A549 (cell line): ENCODE results near the gene NPBWR2. TPM values are rescaled to one million over a fixed set of nuclear protein-coding genes. Genes with fewer than 3 reads are reported as not detected.
A peak's percentile ranks its signal among the peaks of the same experiment; 100 is the strongest.

Experiments
- ATAC-seq, 2 experiments: fragments of 200-7000 bp in 1 of 2; fragments of >200 bp in 1 of 2; cut with Nextera tagmentation in 1 of 2; cut with Tn5 transposase in 1 of 2; 3 replicates each; pipeline versions ENCODE4 v1.8.0 to v1.9.1; 2018 to 2020; ENCODE audit warnings: mild to moderate bottlenecking in 1 of 2, moderate library complexity in 1 of 2
- CTCF ChIA-PET: fragments of 300-600 bp; sonication (Branson Sonifier 250); formaldehyde crosslinking; extraction: SDS; loops from one replicate; lab custom pipeline; 2021; ENCODE audit warnings: antibody characterized with exemption, inconsistent platforms; lab: Yijun Ruan, JAX
- POLR2A ChIA-PET: fragments of 350-600 bp; formaldehyde crosslinking; extraction: SDS; loops from one replicate; lab custom pipeline; 2021; ENCODE audit warnings: antibody characterized with exemption, inconsistent platforms; lab: Yijun Ruan, JAX
- DNase-seq, 2 experiments: peaks; one replicate each; pipeline versions ENCODE4 v3.0.0 to v3.0.0-alpha.2; 2011 to 2016; ENCODE audit warnings: low read depth in 1 of 2, low spot score in 1 of 2
- FAIRE-seq: peaks from 2 replicates; lab custom pipeline; 2011; peaks lifted over from hg19 to GRCh38; lab: Jason Lieb, UNC
- H3K27ac ChIP-seq, 2 experiments: fragments of >200 bp; sonication (Bioruptor Twin); formaldehyde crosslinking; 3 replicates each; pipeline ENCODE4 v1.5.1; 2016 to 2017
- H3K4me1 ChIP-seq: fragments of >200 bp; sonication (Bioruptor Twin); formaldehyde crosslinking; 3 replicates; pipeline ENCODE4 v1.6.1; 2016
- H3K4me2 ChIP-seq: fragments of >200 bp; sonication (Bioruptor Twin); formaldehyde crosslinking; 3 replicates; pipeline ENCODE4 v1.6.1; 2016
- H3K4me3 ChIP-seq: fragments of >200 bp; sonication (Bioruptor Twin); formaldehyde crosslinking; 3 replicates; pipeline ENCODE4 v1.5.1; 2016
- H3K9me3 ChIP-seq: fragments of >200 bp; sonication (Bioruptor Twin); formaldehyde crosslinking; 3 replicates; pipeline ENCODE4 v1.6.1; 2016
- ATOH8 ChIP-seq: fragments of 250-450 bp; sonication (Bioruptor Pico); IDR thresholded peaks from 2 replicates; pipeline ENCODE4 v1.5.0; 2020; ENCODE audit warnings: low read depth, mild to moderate bottlenecking, moderate library complexity
- CBX2 ChIP-seq: fragments of 200-600 bp; sonication (generic); IDR thresholded peaks from 2 replicates; pipeline ENCODE4 v1.6.1; 2016; ENCODE audit warnings: low read depth, mild to moderate bottlenecking, borderline replicate concordance
- CBX8 ChIP-seq: fragments of 200-600 bp; sonication (generic); IDR thresholded peaks from 2 replicates; pipeline ENCODE4 v1.6.1; 2016
- EHF ChIP-seq: fragments of 250-450 bp; sonication (Bioruptor Pico); IDR thresholded peaks from 2 replicates; pipeline ENCODE4 v1.5.0; 2020; ENCODE audit warnings: mild to moderate bottlenecking
- ESRRA ChIP-seq: fragments of 150-350 bp; IDR thresholded peaks from 2 replicates; pipeline ENCODE4 v1.6.1; 2014; ENCODE audit warnings: mild to moderate bottlenecking, low read length, borderline replicate concordance
- GATA3 ChIP-seq: IDR thresholded peaks from 2 replicates; pipeline ENCODE4 v1.6.1; 2012; ENCODE audit warnings: borderline replicate concordance
- HDAC2 ChIP-seq: fragments of 200-600 bp; sonication (generic); IDR thresholded peaks from 2 replicates; pipeline ENCODE4 v1.6.1; 2016
- HEYL ChIP-seq: fragments of 250-450 bp; sonication (Bioruptor Pico); IDR thresholded peaks from 2 replicates; pipeline ENCODE4 v1.8.0; 2021; ENCODE audit warnings: mild to moderate bottlenecking, moderate library complexity
- HOXA7 ChIP-seq: fragments of 250-450 bp; sonication (Bioruptor Pico); IDR thresholded peaks from 2 replicates; pipeline ENCODE4 v1.5.0; 2020; ENCODE audit warnings: mild to moderate bottlenecking, moderate library complexity
- HOXB13 ChIP-seq: fragments of 250-450 bp; sonication (Bioruptor Pico); IDR thresholded peaks from 2 replicates; pipeline ENCODE4 v1.5.0; 2020; ENCODE audit warnings: low read depth, mild to moderate bottlenecking, moderate library complexity
- KDM1A ChIP-seq: fragments of 200-600 bp; sonication (generic); IDR thresholded peaks from 2 replicates; pipeline ENCODE4 v1.6.1; 2016; ENCODE audit warnings: low read depth, mild to moderate bottlenecking
- MYC ChIP-seq: IDR thresholded peaks from 2 replicates; pipeline ENCODE4 v1.6.1; 2012; ENCODE audit warnings: mild to moderate bottlenecking, inconsistent platforms, low read length, improper control_type of control experiment, borderline replicate concordance
- NPAS2 ChIP-seq: fragments of 250-450 bp; sonication (Bioruptor Pico); IDR thresholded peaks from 2 replicates; pipeline ENCODE4 v1.8.0; 2022; ENCODE audit warnings: mild to moderate bottlenecking, moderate library complexity, borderline replicate concordance
- NR3C1 ChIP-seq: fragments of >200 bp; sonication (Bioruptor Twin); formaldehyde crosslinking; IDR thresholded peaks from 3 replicates; pipeline ENCODE4 v1.6.1; 2017
- PHF8 ChIP-seq: fragments of 200-600 bp; sonication (generic); IDR thresholded peaks from 2 replicates; pipeline ENCODE4 v1.6.1; 2016; ENCODE audit warnings: low read depth, mild to moderate bottlenecking, antibody characterized with exemption, moderate library complexity, borderline replicate concordance
- POLR2AphosphoS2 ChIP-seq: conservative IDR thresholded peaks from 2 replicates; pipeline ENCODE4 v1.6.1; 2012; ENCODE audit warnings: low read length, improper control_type of control experiment, inconsistent platforms
- RAD21 ChIP-seq, 2 experiments: fragments of >200 bp in 1 of 2; sonication (Bioruptor Twin) in 1 of 2; formaldehyde crosslinking in 1 of 2; IDR thresholded peaks in 1 of 2; conservative IDR thresholded peaks in 1 of 2; 2 replicates in 1 of 2; 3 replicates in 1 of 2; pipeline ENCODE4 v1.6.1; 2012 to 2018; ENCODE audit warnings: inconsistent platforms in 1 of 2
- REST ChIP-seq: fragments of 200-600 bp; sonication (generic); IDR thresholded peaks from 2 replicates; pipeline ENCODE4 v1.6.1; 2016; ENCODE audit warnings: antibody characterized with exemption, mild to moderate bottlenecking, moderate library complexity
- RFX5 ChIP-seq: fragments of 450-650 bp; IDR thresholded peaks from 2 replicates; pipeline ENCODE4 v1.7.1; 2014; ENCODE audit warnings: antibody characterized with exemption, mild to moderate bottlenecking, moderate library complexity
- SMC3 ChIP-seq: fragments of >200 bp; sonication (Bioruptor Twin); formaldehyde crosslinking; IDR thresholded peaks from 3 replicates; pipeline ENCODE4 v1.6.1; 2018; ENCODE audit warnings: inconsistent platforms
- SREBF2 ChIP-seq: fragments of 450-650 bp; IDR thresholded peaks from 2 replicates; pipeline ENCODE4 v1.6.1; 2014; ENCODE audit warnings: mild to moderate bottlenecking, moderate library complexity
- WGBS: methylation state at CpG from one replicate; pipeline ENCODE4 v1.1.6; 2017; ENCODE audit errors: missing lambda C conversion rate; 5-methylcytosine and 5-hydroxymethylcytosine counted together
- polyA plus RNA-seq, 4 experiments: library from polyadenylated mRNA; depleted of rRNA in 3 of 4; stranded (reverse); fragments of >200 nt; fragmentation: RNase III in 1 of 4; extraction: RNeasy Plus Mini Kit Qiagen cat#74134 plus additional on column Dnase treatment in 1 of 4; gene quantifications; 2 replicates in 3 of 4; 3 replicates in 1 of 4; pipeline ENCODE4 v1.2.3, GENCODE V29; 2011 to 2017

The NPBWR2 gene
- polyA plus RNA-seq, 2 of the 4 experiments (the other 2 are of a cell fraction): not detected

- Histone ChIP-seq H3K4me2 (no peak overlapping the region), H3K4me1 (no peaks in the 10 kb centered on the region), H3K27ac (no peak overlapping the region), H3K9me3 (peaks cover 4% of the 10 kb centered on the region; the same call in 2 of the 3 replicates)
- no peak for ATAC-seq
- no peak for DNase-seq
- CTCF ChIA-PET: interaction anchor here (0.9 to 1.1 kb wide), 2 partner anchors 8 to 32 kb away, joined by 3 read pairs; no protein-coding TSS in a partner anchor
- POLR2A ChIA-PET: no interaction called here
- 38% methylated on average over 13 of the region's 13 CpGs for WGBS
- FAIRE-seq: no peak
- TF ChIP-seq PHF8: no peak
- TF ChIP-seq NR3C1: no peak
- no peak for TF ChIP-seq HOXA7
- TF ChIP-seq EHF (CRISPR knock-in tag): no peak
- no peak for TF ChIP-seq NPAS2 (CRISPR knock-in tag)
- TF ChIP-seq HEYL: no peak
- TF ChIP-seq CBX2: no peak
- TF ChIP-seq, all 56 proteins: peak for 0
- no peak overlapping the region for H3K4me3 ChIP-seq
These were observed 43.6 kb upstream of the NPBWR2 start for GRCh38 chr20:64150756-64151632.

GRCh38 chr20:64149809-64150560 is 42.6 kb upstream of the NPBWR2 start:
- H3K9me3 ChIP-seq: peaks cover 14% of the 10 kb centered on the region
- no peak overlapping the region for H3K4me2 ChIP-seq
- ChIA-PET CTCF (interaction anchor here (0.6 to 0.9 kb wide), 2 partner anchors 9 to 59 kb away, joined by 3 read pairs; no protein-coding TSS in a partner anchor), POLR2A (no interaction called here)
- no peaks in the 10 kb centered on the region for H3K4me1 ChIP-seq
- DNase-seq (no peak), ATAC-seq (no peak), FAIRE-seq (no peak)
- TF ChIP-seq KDM1A: peak; percentile 66; the same call in 1 of the 2 replicates
- TF ChIP-seq SREBF2: no peak
- no peak for TF ChIP-seq ESRRA
- H3K27ac ChIP-seq: no peak overlapping the region
- 77% methylated on average over 26 of the region's 26 CpGs for WGBS
- no peak overlapping the region for H3K4me3 ChIP-seq

GRCh38 chr20:64149141-64149540 is 41.8 kb upstream of the NPBWR2 start:
- ATAC-seq: no peak
- POLR2A ChIA-PET: interaction anchor here (1.4 kb wide), 1 partner anchor 107 kb away, joined by 5 read pairs; the partner anchor contains the start of gene PCMTD2
- CTCF ChIA-PET: interaction anchor here (1.0 kb wide), 1 partner anchor 15 kb away, joined by 3 read pairs; no protein-coding TSS in a partner anchor

GRCh38 chr20:64148581-64148980 is 41.2 kb upstream of the NPBWR2 start:
- no peak overlapping the region for H3K27ac ChIP-seq
- H3K4me3 ChIP-seq: no peak overlapping the region
- DNase-seq: no peak
- no peak overlapping the region for H3K4me2 ChIP-seq
- ATAC-seq: no peak
- H3K4me1 ChIP-seq: no peaks in the 10 kb centered on the region
- WGBS: 12% methylated on average over 5 of the region's 5 CpGs
- TF ChIP-seq RFX5 (no peak), MYC (no peak), KDM1A (no peak), CBX8 (no peak), SMC3 (no peak), REST (no peak), ESRRA (no peak), SREBF2 (no peak), RAD21 (conservative IDR thresholded peaks at IDR 0.05 in 1 of 2, IDR thresholded peaks at IDR 0.05 in 1 of 2) (no peak)
- TF ChIP-seq, all 56 proteins: peak for 0
- H3K9me3 ChIP-seq: peaks cover 20% of the 10 kb centered on the region
- ChIA-PET CTCF (interaction anchor here (1.0 kb wide), 1 partner anchor 15 kb away, joined by 3 read pairs; no protein-coding TSS in a partner anchor), POLR2A (interaction anchor here (1.4 kb wide), 1 partner anchor 107 kb away, joined by 5 read pairs; the partner anchor contains the start of gene PCMTD2)
- no peak for FAIRE-seq

More at GRCh38 chr20:64149141-64149540, 41.8 kb upstream of the NPBWR2 start:
- FAIRE-seq (no peak), DNase-seq (no peak)
- Histone ChIP-seq H3K9me3 (peaks cover 20% of the 10 kb centered on the region), H3K4me1 (no peaks in the 10 kb centered on the region), H3K4me3 (no peak overlapping the region), H3K27ac (no peak overlapping the region), H3K4me2 (no peak overlapping the region)
- no peak for TF ChIP-seq ATOH8 (CRISPR knock-in tag)
- TF ChIP-seq HOXB13: no peak
- no peak for TF ChIP-seq POLR2AphosphoS2
- no peak for TF ChIP-seq CBX8
- no peak for TF ChIP-seq HDAC2
- TF ChIP-seq GATA3: no peak
- TF ChIP-seq NPAS2 (CRISPR knock-in tag): no peak
- WGBS: 33% methylated on average over 3 of the region's 7 CpGs
